RWPE2 (cell line): ENCODE results near the gene MRPS23.

Experiments
- ATAC-seq: fragments of 200-7000 bp; cut with Tn5 transposase; 3 replicates; pipeline ENCODE4 v1.9.1; 2021; ENCODE audit warnings: low read depth
- DNase-seq: peaks from one replicate; pipeline ENCODE4 v3.0.0-alpha.2; 2020; ENCODE audit warnings: low spot score
- H3K27ac ChIP-seq: fragments of 450-650 bp; 2 replicates; pipeline ENCODE4 v1.5.1; 2017; ENCODE audit warnings: mild to moderate bottlenecking; ENCODE audit not compliant: poor library complexity, severe bottlenecking
- H3K27me3 ChIP-seq: fragments of 250-450 bp; sonication (Bioruptor Pico); 2 replicates; pipeline ENCODE4 v1.5.1; 2021; ENCODE audit warnings: mild to moderate bottlenecking, moderate library complexity; ENCODE audit not compliant: insufficient read depth, poor library complexity, severe bottlenecking
- H3K36me3 ChIP-seq: fragments of 250-450 bp; sonication (Bioruptor Pico); 2 replicates; pipeline ENCODE4 v1.5.1; 2020; ENCODE audit warnings: low read depth, mild to moderate bottlenecking, moderate library complexity
- H3K4me1 ChIP-seq: fragments of 250-450 bp; sonication (Bioruptor Pico); 2 replicates; pipeline ENCODE4 v1.5.1; 2021; ENCODE audit warnings: mild to moderate bottlenecking, moderate library complexity; ENCODE audit not compliant: insufficient read depth, poor library complexity, severe bottlenecking
- H3K4me3 ChIP-seq: fragments of 250-450 bp; sonication (Bioruptor Pico); 2 replicates; pipeline ENCODE4 v1.5.1; 2021; ENCODE audit warnings: mild to moderate bottlenecking, moderate library complexity; ENCODE audit not compliant: severe bottlenecking
- H3K9me3 ChIP-seq: fragments of 250-450 bp; sonication (Bioruptor Pico); 2 replicates; pipeline ENCODE4 v1.5.1; 2021; ENCODE audit warnings: mild to moderate bottlenecking, moderate library complexity; ENCODE audit not compliant: severe bottlenecking
- CTCF ChIP-seq: fragments of 450-650 bp; IDR thresholded peaks from one replicate; pipeline ENCODE4 v1.5.1; 2017; ENCODE audit warnings: mild to moderate bottlenecking, moderate library complexity; ENCODE audit not compliant: poor library complexity, severe bottlenecking

The MRPS23 gene

GRCh38 chr17:57886020-57886419, 36.2 kb upstream of the MRPS23 start:
- peaks cover 17% of the 10 kb centered on the region for H3K4me1 ChIP-seq
- no peaks in the 10 kb centered on the region for H3K27me3 ChIP-seq
- DNase-seq (no peak), ATAC-seq (no peak)
- peaks cover 12% of the 10 kb centered on the region for H3K36me3 ChIP-seq
- H3K9me3 ChIP-seq = peaks cover 2% of the 10 kb centered on the region
- TF ChIP-seq CTCF = no peak
- no peak overlapping the region for H3K27ac ChIP-seq
- no peak overlapping the region for H3K4me3 ChIP-seq

- Histone ChIP-seq H3K9me3 (peaks cover 2% of the 10 kb centered on the region), H3K4me1 (peaks cover 13% of the 10 kb centered on the region), H3K4me3 (no peak overlapping the region), H3K36me3 (peaks cover 12% of the 10 kb centered on the region), H3K27me3 (no peaks in the 10 kb centered on the region), H3K27ac (no peak overlapping the region)
- DNase-seq = no peak
- ATAC-seq = no peak
- TF ChIP-seq CTCF = no peak
Measured at GRCh38 chr17:57885148-57885915, 35.5 kb upstream of the MRPS23 start.

GRCh38 chr17:57881783-57882351, 32.0 kb upstream of the MRPS23 start:
- Histone ChIP-seq H3K4me3 (no peak overlapping the region), H3K27me3 (no peaks in the 10 kb centered on the region), H3K36me3 (peaks cover 15% of the 10 kb centered on the region), H3K27ac (peak overlapping the region; percentile 98), H3K9me3 (peaks cover 2% of the 10 kb centered on the region), H3K4me1 (peaks cover 31% of the 10 kb centered on the region)
- TF ChIP-seq CTCF = no peak
- no peak for DNase-seq
- ATAC-seq = no peak

- H3K36me3 ChIP-seq = peaks cover 22% of the 10 kb centered on the region
- no peak overlapping the region for H3K4me3 ChIP-seq
- TF ChIP-seq CTCF = no peak
- ATAC-seq = no peak
- DNase-seq = no peak
- H3K27me3 ChIP-seq = no peaks in the 10 kb centered on the region
- H3K9me3 ChIP-seq = peaks cover 2% of the 10 kb centered on the region
- peak overlapping the region; percentile 98 for H3K27ac ChIP-seq
- H3K4me1 ChIP-seq = peaks cover 38% of the 10 kb centered on the region
Measured at GRCh38 chr17:57881143-57881542, 31.3 kb upstream of the MRPS23 start.

- Histone ChIP-seq H3K36me3 (peaks cover 21% of the 10 kb centered on the region), H3K27me3 (no peaks in the 10 kb centered on the region), H3K27ac (peak overlapping the region; percentile 98), H3K9me3 (peaks cover 2% of the 10 kb centered on the region), H3K4me3 (no peak overlapping the region), H3K4me1 (peaks cover 46% of the 10 kb centered on the region)
- ATAC-seq (peak; percentile 8; the same call in 1 of the 3 replicates), DNase-seq (no peak)
- no peak for TF ChIP-seq CTCF
Measured at GRCh38 chr17:57880086-57880456, 30.2 kb upstream of the MRPS23 start.
